ENCODE results near the gene ALDOA.

- no peak for TF ChIP-seq NFIC (IDR thresholded peaks at IDR 0.05)
- TF ChIP-seq RAD21 (IDR thresholded peaks at IDR 0.05; ENCODE audit: low read depth) = no peak
- no peak for TF ChIP-seq EP300 (IDR thresholded peaks at IDR 0.05; ENCODE audit: borderline replicate concordance)
- no peak for TF ChIP-seq TAF1 (IDR thresholded peaks at IDR 0.05; ENCODE audit: low read depth)
- TF ChIP-seq CREB1 (IDR thresholded peaks at IDR 0.05; ENCODE audit: low read depth) = no peak
Observed at GRCh38 chr16:30084816-30085159, 19.2 kb downstream of the ALDOA start.

Measured in Ishikawa (cell line).